Measurements from ENCODE around the gene PILRA. TPM values are rescaled to one million over a fixed set of nuclear protein-coding genes. Genes with fewer than 3 reads are reported as not detected.
"Not testable (repeated sequence)": the region's sequence is repeated elsewhere in the genome, so short reads cannot be mapped to it uniquely, and the experiment has no call there.

PILRA gene
- 1 to 10 TPM; 4.3 to 9.9 (median 7.9) TPM for total RNA-seq

GRCh38 chr7:100373261-100373831 is at the start of gene PILRA:
Gene PILRA (plus strand): TSS chr7:100373487. CDS start chr7:100373657, 170 bp downstream.
- intact Hi-C loops (cut with DNase I; ENCODE audit: low total_unique reads): no loop called here
- H3K9me3 ChIP-seq: no peaks in the 10 kb centered on the region
- peak within 1 kb of the TSS in 1 of 2 donors; percentile 48 for H3K27ac ChIP-seq
- peak within 1 kb of the TSS in 1 of 3 donors; percentile 3 for H3K4me3 ChIP-seq
- no peak for TF ChIP-seq POLR2AphosphoS5 (IDR thresholded peaks at IDR 0.05)
- no peak for TF ChIP-seq POLR2A (IDR thresholded peaks at IDR 0.05)
- TF ChIP-seq, protein P1, sequence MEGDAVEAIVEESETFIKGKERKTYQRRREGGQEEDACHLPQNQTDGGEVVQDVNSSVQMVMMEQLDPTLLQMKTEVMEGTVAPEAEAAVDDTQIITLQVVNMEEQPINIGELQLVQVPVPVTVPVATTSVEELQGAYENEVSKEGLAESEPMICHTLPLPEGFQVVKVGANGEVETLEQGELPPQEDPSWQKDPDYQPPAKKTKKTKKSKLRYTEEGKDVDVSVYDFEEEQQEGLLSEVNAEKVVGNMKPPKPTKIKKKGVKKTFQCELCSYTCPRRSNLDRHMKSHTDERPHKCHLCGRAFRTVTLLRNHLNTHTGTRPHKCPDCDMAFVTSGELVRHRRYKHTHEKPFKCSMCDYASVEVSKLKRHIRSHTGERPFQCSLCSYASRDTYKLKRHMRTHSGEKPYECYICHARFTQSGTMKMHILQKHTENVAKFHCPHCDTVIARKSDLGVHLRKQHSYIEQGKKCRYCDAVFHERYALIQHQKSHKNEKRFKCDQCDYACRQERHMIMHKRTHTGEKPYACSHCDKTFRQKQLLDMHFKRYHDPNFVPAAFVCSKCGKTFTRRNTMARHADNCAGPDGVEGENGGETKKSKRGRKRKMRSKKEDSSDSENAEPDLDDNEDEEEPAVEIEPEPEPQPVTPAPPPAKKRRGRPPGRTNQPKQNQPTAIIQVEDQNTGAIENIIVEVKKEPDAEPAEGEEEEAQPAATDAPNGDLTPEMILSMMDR (IDR thresholded peaks at IDR 0.05): no peak
- DNase-seq (ENCODE audit: low spot score in 2 of 2): no peak
- H3K4me1 ChIP-seq: no peaks in the 10 kb centered on the region
- H3K36me3 ChIP-seq: no peaks in the 10 kb centered on the region
- H3K27me3 ChIP-seq: no peaks in the 10 kb centered on the region

DNA sequence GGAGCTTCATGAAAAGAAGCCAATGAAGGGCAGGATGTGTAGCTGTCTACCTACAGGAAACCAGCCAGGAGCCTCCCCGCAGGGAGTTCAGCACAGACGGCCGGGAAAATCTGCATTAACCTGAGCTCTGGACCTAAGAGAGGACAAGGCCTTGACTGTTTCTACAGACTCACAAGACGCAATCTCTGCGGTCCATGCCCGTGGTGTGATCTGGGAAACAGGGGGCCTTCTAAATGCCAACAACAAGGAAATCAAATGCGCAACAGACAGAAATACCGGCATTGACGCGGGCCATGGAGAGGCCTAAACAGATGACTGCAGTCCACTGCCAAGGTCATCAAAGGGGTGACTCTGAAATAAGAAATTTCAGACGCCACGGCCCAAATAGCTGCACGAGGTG is 49.1 kb upstream of the PILRA start:
- H3K27ac ChIP-seq; H3K4me1 ChIP-seq; DNase-seq (ENCODE audit: low spot score in 2 of 2); H3K9me3 ChIP-seq; intact Hi-C loops (cut with DNase I; ENCODE audit: low total_unique reads); H3K27me3 ChIP-seq; H3K36me3 ChIP-seq; H3K4me3 ChIP-seq: not testable (repeated sequence)

GRCh38 chr7:100325671-100326070 is 47.6 kb upstream of the PILRA start:
- H3K4me1 ChIP-seq; intact Hi-C loops (cut with DNase I; ENCODE audit: low total_unique reads); H3K4me3 ChIP-seq; H3K36me3 ChIP-seq; H3K9me3 ChIP-seq; H3K27me3 ChIP-seq; H3K27ac ChIP-seq; DNase-seq (ENCODE audit: low spot score in 2 of 2): not testable (repeated sequence)

GRCh38 chr7:100326914-100327313 is 46.4 kb upstream of the PILRA start:
- H3K36me3 ChIP-seq; DNase-seq (ENCODE audit: low spot score in 2 of 2); H3K9me3 ChIP-seq; H3K4me1 ChIP-seq; H3K27ac ChIP-seq; intact Hi-C loops (cut with DNase I; ENCODE audit: low total_unique reads); H3K27me3 ChIP-seq; H3K4me3 ChIP-seq: not testable (repeated sequence)

- H3K9me3 ChIP-seq; H3K4me1 ChIP-seq; H3K36me3 ChIP-seq; H3K27me3 ChIP-seq; intact Hi-C loops (cut with DNase I; ENCODE audit: low total_unique reads): not testable (repeated sequence)
- peak; percentile 94 to 96 for DNase-seq (ENCODE audit: low spot score in 2 of 2)
- TF ChIP-seq, protein P1 (IDR thresholded peaks at IDR 0.05): peak in 2 of 3 donors; percentile 8 to 18
- TF ChIP-seq POLR2AphosphoS5 (IDR thresholded peaks at IDR 0.05) (peak; percentile 97 to 98 (median 97)), POLR2A (IDR thresholded peaks at IDR 0.05) (peak; percentile 98)
- peak overlapping the region; percentile 93 to 97 for H3K27ac ChIP-seq
- H3K4me3 ChIP-seq: peak overlapping the region; percentile 61 to 90 (median 73)
Observed at GRCh38 chr7:100335566-100336466, 37.5 kb upstream of the PILRA start.

- H3K9me3 ChIP-seq; H3K27me3 ChIP-seq; H3K4me1 ChIP-seq; intact Hi-C loops (cut with DNase I; ENCODE audit: low total_unique reads); H3K36me3 ChIP-seq: not testable (repeated sequence)
- Histone ChIP-seq H3K27ac (peak overlapping the region; percentile 78 to 84), H3K4me3 (peak overlapping the region in 1 of 3 donors; percentile 37)
- DNase-seq (ENCODE audit: low spot score in 2 of 2): peak in 1 of 2 donors; percentile 68
Observed at GRCh38 chr7:100338083-100338696, 35.1 kb upstream of the PILRA start.

DNA sequence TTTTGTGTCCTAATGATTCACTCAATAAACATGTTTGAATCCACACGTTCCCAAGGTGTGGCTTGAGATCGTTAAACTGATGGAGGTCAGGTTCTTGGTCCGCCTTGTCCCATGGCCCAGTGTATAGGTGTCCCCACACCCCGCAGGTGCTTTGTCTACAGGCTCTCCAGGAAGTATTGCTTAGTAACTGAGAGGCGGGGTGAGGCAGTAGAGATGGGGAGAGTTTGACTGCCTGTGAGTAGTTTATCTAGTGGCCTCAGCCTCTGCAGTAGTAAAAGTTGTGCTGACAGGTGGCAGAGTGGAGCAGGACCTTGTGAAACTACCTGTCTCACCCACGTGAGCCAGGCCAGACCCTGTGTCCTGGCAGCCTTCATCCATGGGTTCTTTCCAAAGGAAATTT is 32.0 kb upstream of the PILRA start:
- H3K4me1 ChIP-seq; intact Hi-C loops (cut with DNase I; ENCODE audit: low total_unique reads); H3K36me3 ChIP-seq: not testable (repeated sequence)

More for the DNA sequence above, 32.0 kb upstream of the PILRA start:
- H3K4me3 ChIP-seq, H3K27me3 ChIP-seq, H3K9me3 ChIP-seq: not testable (repeated sequence)
- DNase-seq (ENCODE audit: low spot score in 2 of 2): peak in 1 of 2 donors; percentile 27
- peak overlapping the region in 1 of 2 donors; percentile 63 for H3K27ac ChIP-seq
